Neural crest cell (in vitro differentiated cells): Measurements from ENCODE around the gene BAHD1. TPM values are rescaled to one million over a fixed set of nuclear protein-coding genes. Genes with fewer than 3 reads are reported as not detected.

Experiments
- DNase-seq: peaks from one replicate; pipeline ENCODE4 v3.0.0; 2021; ENCODE audit warnings: low read depth, mixed read lengths, low spot score
- H3K27ac Mint-ChIP-seq: one replicate; pipeline ENCODE4 v1.8.0; 2021; ENCODE audit warnings: mild to moderate bottlenecking, mixed read lengths; ENCODE audit not compliant: unreplicated experiment
- H3K27me3 Mint-ChIP-seq: 2 replicates; pipeline ENCODE4 v1.8.0; 2021; ENCODE audit warnings: low read depth, mild to moderate bottlenecking, mixed read lengths
- H3K36me3 Mint-ChIP-seq: 2 replicates; pipeline ENCODE4 v1.8.0; 2021; ENCODE audit warnings: low read depth, mild to moderate bottlenecking, mixed read lengths
- H3K4me1 Mint-ChIP-seq: 2 replicates; pipeline ENCODE4 v1.8.0; 2021; ENCODE audit warnings: mixed read lengths
- H3K4me3 Mint-ChIP-seq: one replicate; pipeline ENCODE4 v1.8.0; 2021; ENCODE audit warnings: mild to moderate bottlenecking, mixed read lengths
- H3K9me3 Mint-ChIP-seq: 2 replicates; pipeline ENCODE4 v1.8.0; 2021; ENCODE audit warnings: mixed read lengths
- total RNA-seq: library from RNA; stranded (reverse); gene quantifications from 2 replicates; pipeline ENCODE4 v1.2.1, GENCODE V29; 2021
- TF ChIP-seq, protein P1 (sequence below): fragments of 200-600 bp; sonication (generic); conservative IDR thresholded peaks from 2 replicates; pipeline ENCODE4 v1.5.0; 2021; ENCODE audit warnings: antibody characterized with exemption, mild to moderate bottlenecking

The BAHD1 gene
- total RNA-seq, 1 donor from 2014 or later: 25.6 TPM

DNA sequence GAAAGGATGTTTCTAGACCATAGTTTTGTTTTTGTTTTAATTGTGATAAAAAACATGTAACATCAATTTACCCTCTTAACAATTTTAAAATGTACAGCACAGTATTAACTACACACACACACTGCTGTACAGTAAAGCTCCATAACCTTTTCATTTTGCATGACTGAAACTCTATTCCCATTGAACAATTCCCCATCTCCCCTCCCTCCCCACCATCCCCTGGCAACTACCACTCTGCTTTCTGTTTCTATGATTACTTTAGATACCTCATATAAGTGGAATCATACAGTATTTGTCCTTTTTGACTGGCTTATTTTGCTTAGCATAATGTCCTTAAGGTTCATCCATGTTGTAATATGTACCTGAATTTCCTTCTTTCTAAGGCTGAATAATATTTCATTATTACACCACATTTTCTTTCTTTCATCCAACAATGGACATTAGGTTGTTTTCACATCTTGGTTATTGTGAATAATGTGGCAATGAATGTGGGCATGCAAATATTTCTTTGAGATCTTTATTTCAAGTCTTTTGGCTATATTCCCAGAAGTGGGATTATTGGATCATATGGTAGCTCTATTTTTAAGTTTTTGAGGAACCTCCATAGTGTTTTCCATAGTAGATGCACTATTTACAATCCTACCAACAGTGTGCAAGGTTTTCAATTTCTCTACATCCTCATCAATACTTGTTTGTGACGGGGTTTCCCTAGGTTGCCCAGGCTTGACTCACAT is 40.8 kb downstream of the BAHD1 start:
- peaks cover 9% of the 10 kb centered on the region for H3K27me3 Mint-ChIP-seq
- TF ChIP-seq, protein P1, sequence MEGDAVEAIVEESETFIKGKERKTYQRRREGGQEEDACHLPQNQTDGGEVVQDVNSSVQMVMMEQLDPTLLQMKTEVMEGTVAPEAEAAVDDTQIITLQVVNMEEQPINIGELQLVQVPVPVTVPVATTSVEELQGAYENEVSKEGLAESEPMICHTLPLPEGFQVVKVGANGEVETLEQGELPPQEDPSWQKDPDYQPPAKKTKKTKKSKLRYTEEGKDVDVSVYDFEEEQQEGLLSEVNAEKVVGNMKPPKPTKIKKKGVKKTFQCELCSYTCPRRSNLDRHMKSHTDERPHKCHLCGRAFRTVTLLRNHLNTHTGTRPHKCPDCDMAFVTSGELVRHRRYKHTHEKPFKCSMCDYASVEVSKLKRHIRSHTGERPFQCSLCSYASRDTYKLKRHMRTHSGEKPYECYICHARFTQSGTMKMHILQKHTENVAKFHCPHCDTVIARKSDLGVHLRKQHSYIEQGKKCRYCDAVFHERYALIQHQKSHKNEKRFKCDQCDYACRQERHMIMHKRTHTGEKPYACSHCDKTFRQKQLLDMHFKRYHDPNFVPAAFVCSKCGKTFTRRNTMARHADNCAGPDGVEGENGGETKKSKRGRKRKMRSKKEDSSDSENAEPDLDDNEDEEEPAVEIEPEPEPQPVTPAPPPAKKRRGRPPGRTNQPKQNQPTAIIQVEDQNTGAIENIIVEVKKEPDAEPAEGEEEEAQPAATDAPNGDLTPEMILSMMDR: no peak
- H3K36me3 Mint-ChIP-seq: no peaks in the 10 kb centered on the region
- H3K4me1 Mint-ChIP-seq: peaks cover 5% of the 10 kb centered on the region
- H3K4me3 Mint-ChIP-seq: no peak overlapping the region
- DNase-seq: no peak
- no peak overlapping the region for H3K27ac Mint-ChIP-seq
- peaks cover 4% of the 10 kb centered on the region for H3K9me3 Mint-ChIP-seq

DNA sequence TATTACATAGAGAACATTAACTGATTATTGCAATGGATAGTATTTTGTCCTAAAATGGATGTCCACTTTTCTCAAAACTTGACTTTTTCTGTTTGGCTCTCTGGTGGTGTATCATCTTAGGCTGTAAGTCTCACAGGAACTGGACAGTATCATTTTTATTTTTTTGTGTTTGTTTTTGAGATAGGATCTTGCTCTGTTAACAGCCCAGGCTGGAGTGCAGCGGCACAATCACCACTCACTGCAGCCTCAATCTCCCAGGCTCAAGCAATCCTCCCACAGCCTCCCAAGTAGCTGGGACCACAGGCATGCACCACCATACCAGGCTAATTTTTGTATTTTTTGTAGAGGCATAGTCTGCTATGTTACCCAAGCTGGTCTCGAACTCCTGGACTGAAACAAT is 43.2 kb downstream of the BAHD1 start:
- H3K36me3 Mint-ChIP-seq: no peaks in the 10 kb centered on the region
- peaks cover 9% of the 10 kb centered on the region for H3K27me3 Mint-ChIP-seq
- DNase-seq: no peak
- no peak overlapping the region for H3K4me3 Mint-ChIP-seq
- TF ChIP-seq, protein P1: no peak
- no peak overlapping the region for H3K27ac Mint-ChIP-seq
- no peaks in the 10 kb centered on the region for H3K4me1 Mint-ChIP-seq
- H3K9me3 Mint-ChIP-seq: peaks cover 4% of the 10 kb centered on the region

DNA sequence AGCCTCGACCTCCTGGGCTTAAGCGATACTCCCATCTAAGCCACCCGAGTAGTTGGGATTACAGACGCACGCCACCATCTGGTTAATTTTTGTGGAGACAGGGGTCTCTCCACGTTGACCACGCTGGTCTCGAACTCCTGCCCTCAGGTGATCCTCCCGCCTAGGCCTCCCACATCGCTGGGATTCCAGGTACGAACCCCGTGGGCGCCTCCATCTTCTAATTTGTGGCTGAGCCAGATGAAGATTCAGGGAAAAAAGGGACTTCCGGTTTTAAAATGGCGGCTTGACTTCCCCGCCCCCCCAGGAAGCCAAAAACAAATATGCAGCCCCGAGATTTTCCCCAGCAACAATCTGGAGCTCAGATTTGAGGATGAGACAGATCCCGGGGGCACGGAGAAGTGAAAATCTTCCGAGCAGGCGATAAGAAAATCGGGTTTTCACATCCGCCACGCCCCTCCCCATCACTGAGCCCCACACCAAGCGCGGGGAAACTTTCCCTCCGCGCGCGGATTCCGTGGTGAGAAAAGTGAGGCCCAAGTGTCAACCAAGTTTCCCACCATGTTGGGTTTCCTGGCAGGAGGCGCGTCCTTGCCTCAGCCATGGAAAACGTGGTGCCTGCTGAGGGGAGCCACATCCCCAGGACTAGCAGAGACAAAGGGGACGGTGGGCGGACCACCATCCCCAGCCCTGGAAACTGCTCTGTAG is 45.5 kb downstream of the BAHD1 start:
- Mint-ChIP-seq H3K27me3 (peaks cover 3% of the 10 kb centered on the region), H3K4me3 (no peak overlapping the region), H3K27ac (no peak overlapping the region), H3K36me3 (no peaks in the 10 kb centered on the region), H3K9me3 (no peaks in the 10 kb centered on the region), H3K4me1 (no peaks in the 10 kb centered on the region)
- no peak for DNase-seq
- TF ChIP-seq, protein P1: no peak

DNA sequence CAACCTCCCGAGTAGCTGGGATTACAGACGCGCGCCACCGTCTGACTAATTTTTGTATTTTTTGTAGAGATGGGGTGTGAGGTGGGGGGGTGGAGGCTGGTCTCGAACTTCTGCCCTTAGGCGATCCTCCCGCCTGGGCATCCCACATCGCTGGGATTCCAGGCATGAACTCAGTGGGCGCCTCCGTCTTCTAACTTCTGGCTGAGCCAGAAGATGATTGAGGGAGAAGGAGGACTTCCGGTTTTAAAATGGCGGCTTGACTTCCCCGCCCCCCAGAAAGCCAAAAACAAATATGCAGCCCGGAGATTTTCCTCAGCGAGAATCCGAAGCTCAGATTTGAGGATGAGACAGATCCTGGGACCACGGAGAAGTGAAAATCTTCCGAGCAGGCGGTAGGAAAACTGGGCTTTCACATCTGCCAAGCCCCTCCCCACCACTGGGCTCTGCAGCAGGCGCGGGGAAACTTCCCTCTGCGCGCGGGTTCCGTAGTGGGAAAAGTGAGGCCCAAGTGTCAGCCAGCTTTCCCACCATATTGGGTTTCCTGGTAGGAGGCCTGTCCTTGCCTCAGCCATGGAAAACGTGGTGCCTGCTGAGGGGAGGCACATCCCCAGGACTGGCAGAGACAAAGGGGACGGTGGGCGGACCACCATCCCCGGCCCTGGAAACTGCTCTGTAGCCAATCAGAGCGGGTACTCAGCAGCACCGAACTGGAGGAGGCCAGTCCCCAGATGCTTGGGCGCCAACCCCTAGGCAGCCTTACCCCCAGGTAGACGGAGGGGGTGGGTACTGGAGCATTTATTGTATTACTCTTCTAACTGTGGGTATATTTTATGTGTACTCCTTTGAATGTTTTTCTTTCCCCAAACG is 47.3 kb downstream of the BAHD1 start:
- no peak for DNase-seq
- Mint-ChIP-seq H3K27ac (no peak overlapping the region), H3K4me1 (no peaks in the 10 kb centered on the region), H3K27me3 (no peaks in the 10 kb centered on the region), H3K4me3 (no peak overlapping the region), H3K9me3 (no peaks in the 10 kb centered on the region), H3K36me3 (no peaks in the 10 kb centered on the region)
- TF ChIP-seq, protein P1: no peak
